Esophagus squamous epithelium (tissue), 5 donors: ENCODE data around the gene MTR. TPM values are rescaled to one million over a fixed set of nuclear protein-coding genes. Genes with fewer than 3 reads are reported as not detected.

Experiments
- DNase-seq: peaks from one replicate; lab custom pipeline; 2025; lab: John Stamatoyannopoulos, UW
- H3K27ac ChIP-seq, 4 donors: fragments of 200-600 bp; sonication (generic); one replicate each; pipeline ENCODE4 v1.5.1; 2016 to 2019; ENCODE audit warnings: mild to moderate bottlenecking in 1 of 4
- H3K27me3 ChIP-seq, 4 donors: fragments of 200-600 bp; sonication (generic); 1 replicate in 3 of 4; 2 replicates in 1 of 4; pipeline versions ENCODE4 v1.5.1 to v1.6.0; 2017 to 2021; ENCODE audit warnings: antibody characterized with exemption in 1 of 4
- H3K36me3 ChIP-seq, 3 donors: fragments of 200-600 bp; sonication (generic); one replicate each; pipeline ENCODE4 v1.5.1; 2016 to 2019
- H3K4me1 ChIP-seq, 3 donors: fragments of 200-600 bp; sonication (generic); one replicate each; pipeline ENCODE4 v1.5.1; 2017 to 2019
- H3K4me3 ChIP-seq, 4 donors: fragments of 200-600 bp; sonication (generic); 1 replicate in 3 of 4; 2 replicates in 1 of 4; pipeline ENCODE4 v1.5.1; 2016 to 2019; ENCODE audit warnings: mild to moderate bottlenecking in 2 of 4, moderate library complexity in 1 of 4
- H3K9me3 ChIP-seq, 3 donors: fragments of 200-600 bp; sonication (generic); one replicate each; pipeline ENCODE4 v1.5.1; 2016 to 2019
- CTCF ChIP-seq, 6 experiments: fragments of 450-650 bp in 4 of 6; fragments of 200-600 bp in 2 of 6; sonication (generic) in 2 of 6; IDR thresholded peaks; one replicate each; pipeline ENCODE4 v1.5.1; 2016 to 2019; ENCODE audit warnings: antibody characterized with exemption in 6 of 6, mild to moderate bottlenecking in 4 of 6, moderate library complexity in 4 of 6
- POLR2A ChIP-seq, 4 donors: fragments of 450-650 bp; IDR thresholded peaks; one replicate each; pipeline ENCODE4 v1.6.1; 2017; ENCODE audit warnings: antibody characterized with exemption in 4 of 4, mild to moderate bottlenecking in 4 of 4, moderate library complexity in 3 of 4
- WGBS, 2 donors: methylation state at CpG; one replicate each; pipeline ENCODE4 v1.1.5; 2018; 5-methylcytosine and 5-hydroxymethylcytosine counted together
- intact Hi-C: fragments of 100-400 bp; cut with DNase I; formaldehyde crosslinking; loops from one replicate; pipeline ENCODE4 v1.15.0; 2022
- total RNA-seq, 4 donors: library from RNA; depleted of rRNA; stranded (reverse); fragments of >200 nt; gene quantifications; one replicate each; pipeline ENCODE4 v1.1.0, GENCODE V29; 2016
- donor health status: DM: yes; HTN: yes; CAD: no.

Gene MTR
- total RNA-seq, 4 donors from 2014 or later = 5.8 to 21.6 (median 9.1) TPM

GRCh38 chr1:236810018-236810417 is 14.9 kb downstream of the MTR start:
- Histone ChIP-seq H3K27ac (no peak overlapping the region), H3K36me3 (peaks cover 0 to 99% (median 0%) of the 10 kb centered on the region in 3 donors), H3K27me3 (no peaks in the 10 kb centered on the region), H3K4me1 (peaks cover 0 to 6% (median 0%) of the 10 kb centered on the region in 3 donors), H3K4me3 (no peak overlapping the region), H3K9me3 (no peaks in the 10 kb centered on the region)
- DNase-seq = no peak
- no peak for TF ChIP-seq POLR2A (IDR thresholded peaks at IDR 0.05)
- no peak for TF ChIP-seq CTCF (IDR thresholded peaks at IDR 0.05)
- intact Hi-C loops = no loop called here
- 82 to 85% methylated on average over 3 of the region's 3 CpGs for WGBS, 2 donors

GRCh38 chr1:236812334-236813030 is 17.4 kb downstream of the MTR start:
- TF ChIP-seq CTCF (IDR thresholded peaks at IDR 0.05) (no peak), POLR2A (IDR thresholded peaks at IDR 0.05) (no peak)
- intact Hi-C loops = no loop called here
- WGBS, 2 donors = 86 to 90% methylated on average over 5 of the region's 5 CpGs
- DNase-seq = no peak
- H3K4me3 ChIP-seq = no peak overlapping the region
- H3K27ac ChIP-seq = no peak overlapping the region
- H3K27me3 ChIP-seq = no peaks in the 10 kb centered on the region
- H3K36me3 ChIP-seq = peaks cover 0 to 100% (median 7%) of the 10 kb centered on the region in 3 donors
- H3K9me3 ChIP-seq = no peaks in the 10 kb centered on the region
- peaks cover 0 to 6% (median 0%) of the 10 kb centered on the region in 3 donors for H3K4me1 ChIP-seq

- H3K27me3 ChIP-seq = no peaks in the 10 kb centered on the region
- H3K4me3 ChIP-seq = no peak overlapping the region
- intact Hi-C loops = no loop called here
- 81 to 100% methylated on average over 2 of the region's 2 CpGs for WGBS, 2 donors
- peaks cover 0 to 100% (median 13%) of the 10 kb centered on the region in 3 donors for H3K36me3 ChIP-seq
- no peaks in the 10 kb centered on the region for H3K4me1 ChIP-seq
- no peak for DNase-seq
- H3K9me3 ChIP-seq = no peaks in the 10 kb centered on the region
- no peak overlapping the region for H3K27ac ChIP-seq
- TF ChIP-seq CTCF (IDR thresholded peaks at IDR 0.05) (no peak), POLR2A (IDR thresholded peaks at IDR 0.05) (no peak)
Observed at GRCh38 chr1:236815941-236816340, 20.8 kb downstream of the MTR start.

GRCh38 chr1:236819856-236820255 is 24.8 kb downstream of the MTR start:
- WGBS, 2 donors = 80 to 85% methylated on average over 1 to 9 of the region's 9 CpGs
- TF ChIP-seq POLR2A (IDR thresholded peaks at IDR 0.05) (no peak), CTCF (IDR thresholded peaks at IDR 0.05) (no peak)
- intact Hi-C loops = no loop called here
- no peak overlapping the region for H3K4me3 ChIP-seq
- H3K4me1 ChIP-seq = no peaks in the 10 kb centered on the region
- peaks cover 0 to 84% (median 13%) of the 10 kb centered on the region in 3 donors for H3K36me3 ChIP-seq
- H3K9me3 ChIP-seq = no peaks in the 10 kb centered on the region
- DNase-seq = no peak
- H3K27ac ChIP-seq = no peak overlapping the region
- no peaks in the 10 kb centered on the region for H3K27me3 ChIP-seq

- no peak for DNase-seq
- Histone ChIP-seq H3K36me3 (peaks cover 0 to 83% (median 13%) of the 10 kb centered on the region in 3 donors), H3K4me3 (no peak overlapping the region), H3K9me3 (no peaks in the 10 kb centered on the region), H3K4me1 (no peaks in the 10 kb centered on the region), H3K27me3 (no peaks in the 10 kb centered on the region), H3K27ac (no peak overlapping the region)
- WGBS, 2 donors = 69 to 70% methylated on average over 6 of the region's 6 CpGs
- intact Hi-C loops = no loop called here
- TF ChIP-seq POLR2A (IDR thresholded peaks at IDR 0.05) (no peak), CTCF (IDR thresholded peaks at IDR 0.05) (no peak)
Observed at GRCh38 chr1:236821091-236821627, 26.1 kb downstream of the MTR start.
